Ascending aorta (tissue), 2 donors: ENCODE measurements around the gene FKBP4. TPM values are rescaled to one million over a fixed set of nuclear protein-coding genes. Genes with fewer than 3 reads are reported as not detected.

Experiments used
- DNase-seq, 2 donors: peaks; one replicate each; pipeline ENCODE4 v3.0.0-alpha.2; 2019; ENCODE audit warnings: low spot score in 2 of 2
- H3K27ac ChIP-seq, 2 donors: fragments of 200-600 bp; sonication (generic); one replicate each; pipeline ENCODE4 v1.5.1; 2016 to 2017; ENCODE audit warnings: mild to moderate bottlenecking in 1 of 2
- H3K27me3 ChIP-seq: fragments of 200-600 bp; sonication (generic); one replicate; pipeline ENCODE4 v1.5.1; 2017
- H3K36me3 ChIP-seq, 2 donors: fragments of 200-600 bp; sonication (generic); one replicate each; pipeline ENCODE4 v1.5.1; 2016
- H3K4me1 ChIP-seq, 2 donors: fragments of 200-600 bp; sonication (generic); one replicate each; pipeline ENCODE4 v1.5.1; 2016 to 2017; ENCODE audit warnings: mild to moderate bottlenecking in 1 of 2
- H3K4me3 ChIP-seq, 2 donors: fragments of 200-600 bp; sonication (generic); one replicate each; pipeline ENCODE4 v1.5.1; 2016 to 2017; ENCODE audit warnings: mild to moderate bottlenecking in 1 of 2
- H3K9me3 ChIP-seq, 2 donors: fragments of 200-600 bp; sonication (generic); one replicate each; pipeline ENCODE4 v1.5.1; 2016
- intact Hi-C: fragments of 100-400 bp; cut with DNase I; formaldehyde crosslinking; loops from one replicate; pipeline ENCODE4 v1.15.1; 2023
- total RNA-seq: library from RNA; depleted of rRNA; stranded (reverse); fragments of >200 nt; gene quantifications from one replicate; pipeline ENCODE4 v1.1.0, GENCODE V29; 2016
- TF ChIP-seq, protein P1 (sequence below), 3 experiments: fragments of 200-600 bp in 2 of 3; fragments of 450-650 bp in 1 of 3; sonication (generic) in 2 of 3; IDR thresholded peaks; one replicate each; pipeline ENCODE4 v1.5.1; 2016 to 2019; ENCODE audit warnings: antibody characterized with exemption in 3 of 3, mild to moderate bottlenecking in 1 of 3, moderate library complexity in 1 of 3

FKBP4 gene
- total RNA-seq, 1 donor from 2014 or later, result 36.3 TPM

DNA sequence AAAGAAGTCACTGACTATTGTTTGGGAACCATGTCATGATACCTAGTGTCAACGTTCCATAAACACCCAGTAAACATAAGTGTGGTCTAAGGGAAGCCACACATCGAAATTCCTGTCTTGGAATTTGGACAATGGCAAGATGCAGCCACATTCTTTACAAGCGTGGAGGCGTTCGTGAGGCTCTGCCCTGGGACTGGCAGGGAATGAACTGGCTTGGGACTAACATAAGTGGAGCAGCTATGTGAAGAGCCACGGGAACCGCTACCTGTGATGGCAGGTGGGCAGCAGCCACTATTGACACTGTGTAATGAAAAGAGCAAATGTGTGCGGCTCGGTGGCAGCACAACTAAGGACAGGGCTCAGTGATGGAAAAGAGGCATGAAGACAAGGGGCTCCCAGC, 50.0 kb downstream of the FKBP4 start:
- TF ChIP-seq, protein P1, sequence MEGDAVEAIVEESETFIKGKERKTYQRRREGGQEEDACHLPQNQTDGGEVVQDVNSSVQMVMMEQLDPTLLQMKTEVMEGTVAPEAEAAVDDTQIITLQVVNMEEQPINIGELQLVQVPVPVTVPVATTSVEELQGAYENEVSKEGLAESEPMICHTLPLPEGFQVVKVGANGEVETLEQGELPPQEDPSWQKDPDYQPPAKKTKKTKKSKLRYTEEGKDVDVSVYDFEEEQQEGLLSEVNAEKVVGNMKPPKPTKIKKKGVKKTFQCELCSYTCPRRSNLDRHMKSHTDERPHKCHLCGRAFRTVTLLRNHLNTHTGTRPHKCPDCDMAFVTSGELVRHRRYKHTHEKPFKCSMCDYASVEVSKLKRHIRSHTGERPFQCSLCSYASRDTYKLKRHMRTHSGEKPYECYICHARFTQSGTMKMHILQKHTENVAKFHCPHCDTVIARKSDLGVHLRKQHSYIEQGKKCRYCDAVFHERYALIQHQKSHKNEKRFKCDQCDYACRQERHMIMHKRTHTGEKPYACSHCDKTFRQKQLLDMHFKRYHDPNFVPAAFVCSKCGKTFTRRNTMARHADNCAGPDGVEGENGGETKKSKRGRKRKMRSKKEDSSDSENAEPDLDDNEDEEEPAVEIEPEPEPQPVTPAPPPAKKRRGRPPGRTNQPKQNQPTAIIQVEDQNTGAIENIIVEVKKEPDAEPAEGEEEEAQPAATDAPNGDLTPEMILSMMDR (IDR thresholded peaks at IDR 0.05), result no peak
- Histone ChIP-seq H3K36me3 (no peaks in the 10 kb centered on the region), H3K9me3 (no peaks in the 10 kb centered on the region), H3K27me3 (no peaks in the 10 kb centered on the region), H3K4me1 (no peaks in the 10 kb centered on the region), H3K4me3 (no peak overlapping the region), H3K27ac (no peak overlapping the region)
- intact Hi-C loops, result no loop called here
- DNase-seq, result no peak

DNA sequence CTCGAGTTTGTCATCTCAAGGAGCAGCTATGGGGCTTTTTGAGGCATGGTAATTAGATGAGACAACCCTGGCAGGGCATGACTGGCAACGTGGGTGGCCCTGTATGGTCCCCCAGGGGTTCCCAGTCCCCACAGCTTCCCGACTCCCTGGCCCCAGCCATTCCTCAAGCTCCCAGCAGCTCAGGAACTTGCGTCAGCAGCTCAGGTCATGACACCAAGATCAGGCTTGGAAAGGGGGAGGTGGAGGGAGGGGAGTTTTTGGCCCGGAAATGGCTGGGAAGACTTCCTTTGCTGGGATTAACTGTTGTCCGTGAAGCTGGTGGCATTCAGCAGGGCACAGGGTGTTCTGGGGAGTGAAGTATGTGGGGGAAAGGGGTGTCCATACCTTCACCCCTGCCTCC, 50.5 kb downstream of the FKBP4 start:
- intact Hi-C loops, result no loop called here
- no peaks in the 10 kb centered on the region for H3K27me3 ChIP-seq
- no peak overlapping the region for H3K27ac ChIP-seq
- no peak for DNase-seq
- no peaks in the 10 kb centered on the region for H3K9me3 ChIP-seq
- TF ChIP-seq, protein P1 (IDR thresholded peaks at IDR 0.05), result no peak
- H3K4me3 ChIP-seq, result no peak overlapping the region
- no peaks in the 10 kb centered on the region for H3K4me1 ChIP-seq
- no peaks in the 10 kb centered on the region for H3K36me3 ChIP-seq

DNA sequence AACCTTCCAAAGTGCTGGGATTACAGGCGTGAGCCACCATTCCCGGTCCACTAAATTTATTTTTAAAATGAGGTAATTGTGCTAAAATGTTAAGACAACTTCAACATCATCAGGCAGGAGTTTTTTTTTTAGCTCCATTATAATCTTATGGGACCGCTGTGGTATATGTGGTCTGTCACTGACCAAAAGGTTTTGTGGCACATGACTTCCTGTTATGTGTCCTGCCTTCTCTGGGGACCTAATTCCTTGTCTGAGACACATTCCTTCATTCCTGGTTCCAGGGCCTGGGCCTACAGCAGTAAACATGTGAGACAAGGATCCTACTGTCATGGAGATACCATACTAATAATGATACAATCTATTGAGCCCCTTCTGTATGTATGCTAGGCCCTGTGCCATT, 57.2 kb downstream of the FKBP4 start:
- intact Hi-C loops, result loop anchor here (5.0 kb wide), 1 partner anchor 90 kb away; no protein-coding TSS in a partner anchor
- H3K9me3 ChIP-seq, result no peaks in the 10 kb centered on the region
- H3K27me3 ChIP-seq, result no peaks in the 10 kb centered on the region
- TF ChIP-seq, protein P1 (IDR thresholded peaks at IDR 0.05), result no peak
- DNase-seq, result no peak
- no peaks in the 10 kb centered on the region for H3K36me3 ChIP-seq
- peaks cover 0 to 2% of the 10 kb centered on the region in 2 donors for H3K4me1 ChIP-seq
- H3K4me3 ChIP-seq, result no peak overlapping the region
- no peak overlapping the region for H3K27ac ChIP-seq

DNA sequence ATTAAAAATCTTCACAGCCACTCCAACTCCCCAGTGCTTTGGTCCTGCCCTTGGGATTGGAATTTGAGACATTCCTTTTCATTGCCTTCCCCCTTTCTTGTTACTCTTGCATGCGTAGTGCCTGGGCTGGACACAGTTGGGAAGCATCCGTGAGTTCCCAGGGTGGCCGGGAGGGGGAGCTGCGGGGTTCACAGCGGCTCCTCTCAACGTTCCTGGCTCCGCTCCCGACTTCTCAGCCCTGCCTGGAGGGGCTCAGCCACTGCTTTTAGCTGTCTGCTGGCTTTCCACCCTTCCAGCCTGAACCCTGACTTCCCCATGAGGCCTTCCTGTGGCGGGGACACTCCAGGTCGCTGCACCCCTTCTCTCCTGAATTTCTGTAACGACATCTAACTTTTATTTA, 58.9 kb downstream of the FKBP4 start:
- H3K4me3 ChIP-seq, result no peak overlapping the region
- no peaks in the 10 kb centered on the region for H3K27me3 ChIP-seq
- H3K4me1 ChIP-seq, result peaks cover 0 to 2% of the 10 kb centered on the region in 2 donors
- peak in 1 of 2 donors; percentile 84 for DNase-seq
- no peaks in the 10 kb centered on the region for H3K36me3 ChIP-seq
- intact Hi-C loops, result loop anchor here (1.0 to 5.0 kb wide), 2 partner anchors 89 to 188 kb away; no protein-coding TSS in a partner anchor
- TF ChIP-seq, protein P1 (IDR thresholded peaks at IDR 0.05), result peak; percentile 69 to 82 (median 82)
- H3K9me3 ChIP-seq, result no peaks in the 10 kb centered on the region
- H3K27ac ChIP-seq, result no peak overlapping the region

Other genes with a start within 250 kb of the FKBP4 start
- 19.9 TPM for gene ITFG2, start 17.7 kb downstream of the FKBP4 start, total RNA-seq
- gene NRIP2, start 40.1 kb downstream of the FKBP4 start, total RNA-seq, result 9.7 TPM
- gene TEX52, start 62.1 kb downstream of the FKBP4 start, total RNA-seq, result not detected
- not detected for gene FOXM1, start 82.2 kb downstream of the FKBP4 start, total RNA-seq
- 2.9 TPM for gene RHNO1, start 82.3 kb downstream of the FKBP4 start, total RNA-seq
- gene TULP3, start 95.9 kb downstream of the FKBP4 start, total RNA-seq, result 24.8 TPM
- gene TEAD4, start 164.4 kb downstream of the FKBP4 start, total RNA-seq, result 76.1 TPM